ENCODE data around the gene SCT.
"Not testable (repeated sequence)": the region's sequence is repeated elsewhere in the genome, so short reads cannot be mapped to it uniquely, and the experiment has no call there.

Gene SCT

GRCh38 chr11:626475-627307 lies at the start of gene SCT:
Gene SCT (minus strand): TSS chr11:627181. CDS start chr11:627143, 38 bp downstream.
- no peak for DNase-seq

GRCh38 chr11:674406-674805 lies 47.4 kb upstream of the SCT start:
- DNase-seq = no peak

GRCh38 chr11:673866-674265 lies 46.9 kb upstream of the SCT start:
- DNase-seq = no peak

GRCh38 chr11:665704-666281 lies 38.8 kb upstream of the SCT start:
- no peak for DNase-seq

- DNase-seq = no peak
These were observed 38.2 kb upstream of the SCT start for GRCh38 chr11:665062-665703.

- no peak for DNase-seq
These were observed 35.8 kb upstream of the SCT start for GRCh38 chr11:662689-663274.

- no peak for DNase-seq
These were observed 33.9 kb upstream of the SCT start for GRCh38 chr11:660681-661444.

GRCh38 chr11:660281-660680 lies 33.3 kb upstream of the SCT start:
- DNase-seq = no peak

GRCh38 chr11:659532-660085 lies 32.6 kb upstream of the SCT start:
- no peak for DNase-seq

GRCh38 chr11:657691-658126 lies 30.7 kb upstream of the SCT start:
- DNase-seq = no peak

GRCh38 chr11:656866-657265 lies 29.9 kb upstream of the SCT start:
- no peak for DNase-seq

- DNase-seq = no peak
These were observed 29.4 kb upstream of the SCT start for GRCh38 chr11:656426-656825.

- DNase-seq = no peak
These were observed 28.2 kb upstream of the SCT start for GRCh38 chr11:655036-655726.

GRCh38 chr11:654444-654843 lies 27.5 kb upstream of the SCT start:
- DNase-seq = not testable (repeated sequence)

GRCh38 chr11:653837-654236 lies 26.9 kb upstream of the SCT start:
- DNase-seq = no peak

- DNase-seq = not testable (repeated sequence)
These were observed 26.2 kb upstream of the SCT start for GRCh38 chr11:653136-653535.

- no peak for DNase-seq
These were observed 23.5 kb upstream of the SCT start for GRCh38 chr11:650482-650881.

- not testable (repeated sequence) for DNase-seq
These were observed 20.7 kb upstream of the SCT start for GRCh38 chr11:647672-648158.

- DNase-seq = no peak
These were observed 19.2 kb upstream of the SCT start for GRCh38 chr11:646214-646613.

- DNase-seq = no peak
These were observed 18.6 kb upstream of the SCT start for GRCh38 chr11:645536-645935.

GRCh38 chr11:643849-644738 lies 17.1 kb upstream of the SCT start:
- no peak for DNase-seq
